Activated T-cell treated with anti-CD3 and anti-CD28 coated beads, Interleukin-2, amount 50 U/mL, for 72 hours (primary cell): ENCODE measurements around the gene ANTXRL. TPM values are rescaled to one million over a fixed set of nuclear protein-coding genes. Genes with fewer than 3 reads are reported as not detected.
A peak's percentile ranks its signal among the peaks of the same experiment; 100 is the strongest.
"Not testable (repeated sequence)": the region's sequence is repeated elsewhere in the genome, so short reads cannot be mapped to it uniquely, and the experiment has no call there.

Source experiments
- ATAC-seq, 2 donors: fragments of 150-1000 bp; cut with Tn5 transposase; replicated peaks in 1 of 2; 2 replicates each; pipeline ENCODE4 v1.10.0; 2021; ENCODE audit warnings: moderate library complexity in 2 of 2, mild to moderate bottlenecking in 1 of 2
- DNase-seq, 2 donors: peaks; one replicate each; pipeline ENCODE4 v3.0.0; 2021 to 2022; ENCODE audit warnings: mixed read lengths in 1 of 2
- H3K27ac Mint-ChIP-seq: one replicate; pipeline ENCODE4 v1.8.0; 2022; ENCODE audit warnings: mild to moderate bottlenecking, moderate library complexity, mixed read lengths
- H3K27me3 Mint-ChIP-seq: one replicate; pipeline ENCODE4 v1.8.0; 2022; ENCODE audit warnings: low read depth, mixed read lengths
- H3K36me3 Mint-ChIP-seq, 2 donors: one replicate each; pipeline ENCODE4 v1.8.0; 2022; ENCODE audit warnings: mixed read lengths in 2 of 2, mild to moderate bottlenecking in 1 of 2; ENCODE audit not compliant: insufficient read depth in 2 of 2
- H3K4me1 Mint-ChIP-seq: one replicate; pipeline ENCODE4 v1.8.0; 2022; ENCODE audit warnings: low read depth, mixed read lengths
- H3K4me3 Mint-ChIP-seq, 2 donors: one replicate each; pipeline ENCODE4 v1.8.0; 2022; ENCODE audit warnings: mild to moderate bottlenecking in 2 of 2, mixed read lengths in 2 of 2, moderate library complexity in 2 of 2
- H3K9me3 Mint-ChIP-seq, 2 donors: one replicate each; pipeline ENCODE4 v1.8.0; 2022; ENCODE audit warnings: mixed read lengths in 2 of 2
- total RNA-seq, 2 donors: library from RNA; stranded (reverse); gene quantifications; one replicate each; pipeline ENCODE4 v1.2.3, GENCODE V29; 2022

The ANTXRL gene
- total RNA-seq, 2 donors from 2014 or later: not detected

GRCh38 chr10:46263831-46264268 is 22.9 kb upstream of the ANTXRL start:
- no peaks in the 10 kb centered on the region for H3K36me3 Mint-ChIP-seq
- H3K4me1 Mint-ChIP-seq: peaks cover 22% of the 10 kb centered on the region
- no peak for ATAC-seq
- no peak overlapping the region for H3K27ac Mint-ChIP-seq
- no peak overlapping the region for H3K4me3 Mint-ChIP-seq
- no peak for DNase-seq
- no peaks in the 10 kb centered on the region for H3K27me3 Mint-ChIP-seq
- H3K9me3 Mint-ChIP-seq: no peaks in the 10 kb centered on the region

DNA sequence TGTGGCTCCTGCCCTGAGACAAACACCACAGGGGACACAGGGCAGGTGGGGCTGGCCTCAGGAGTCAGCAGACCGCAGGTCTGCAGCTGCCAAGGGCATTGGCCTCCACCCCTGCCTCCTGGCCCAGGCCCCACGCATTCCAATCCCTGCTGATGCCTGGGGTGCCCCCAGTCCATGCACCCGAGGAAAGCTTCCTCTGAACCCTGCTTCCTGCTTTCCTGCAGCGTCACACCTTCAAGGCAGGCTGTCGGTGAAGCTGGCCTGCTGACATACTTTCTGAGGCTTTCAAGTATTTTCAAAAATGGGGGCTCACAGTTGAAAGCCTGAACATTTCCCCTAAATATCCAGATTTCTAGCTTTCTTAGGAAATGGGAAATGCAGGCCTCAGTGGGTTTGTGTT is 22.5 kb upstream of the ANTXRL start:
- H3K27ac Mint-ChIP-seq: no peak overlapping the region
- H3K9me3 Mint-ChIP-seq: no peaks in the 10 kb centered on the region
- no peak overlapping the region for H3K4me3 Mint-ChIP-seq
- peaks cover 20% of the 10 kb centered on the region for H3K4me1 Mint-ChIP-seq
- ATAC-seq (no peak), DNase-seq (no peak)
- no peaks in the 10 kb centered on the region for H3K27me3 Mint-ChIP-seq
- H3K36me3 Mint-ChIP-seq: no peaks in the 10 kb centered on the region

GRCh38 chr10:46264737-46265368 is 21.9 kb upstream of the ANTXRL start:
- Mint-ChIP-seq H3K27me3 (no peaks in the 10 kb centered on the region), H3K4me3 (no peak overlapping the region), H3K4me1 (peaks cover 20% of the 10 kb centered on the region), H3K9me3 (no peaks in the 10 kb centered on the region), H3K27ac (peak overlapping the region; percentile 15), H3K36me3 (no peaks in the 10 kb centered on the region)
- DNase-seq (no peak), ATAC-seq (no peak)

GRCh38 chr10:46265566-46266305 is 21.1 kb upstream of the ANTXRL start:
- not testable (repeated sequence) for H3K36me3 Mint-ChIP-seq, H3K27ac Mint-ChIP-seq, ATAC-seq, H3K9me3 Mint-ChIP-seq, H3K27me3 Mint-ChIP-seq, DNase-seq
- Mint-ChIP-seq H3K4me3 (peak overlapping the region in 1 of 2 donors; percentile 22), H3K4me1 (peaks cover 18% of the 10 kb centered on the region)

DNA sequence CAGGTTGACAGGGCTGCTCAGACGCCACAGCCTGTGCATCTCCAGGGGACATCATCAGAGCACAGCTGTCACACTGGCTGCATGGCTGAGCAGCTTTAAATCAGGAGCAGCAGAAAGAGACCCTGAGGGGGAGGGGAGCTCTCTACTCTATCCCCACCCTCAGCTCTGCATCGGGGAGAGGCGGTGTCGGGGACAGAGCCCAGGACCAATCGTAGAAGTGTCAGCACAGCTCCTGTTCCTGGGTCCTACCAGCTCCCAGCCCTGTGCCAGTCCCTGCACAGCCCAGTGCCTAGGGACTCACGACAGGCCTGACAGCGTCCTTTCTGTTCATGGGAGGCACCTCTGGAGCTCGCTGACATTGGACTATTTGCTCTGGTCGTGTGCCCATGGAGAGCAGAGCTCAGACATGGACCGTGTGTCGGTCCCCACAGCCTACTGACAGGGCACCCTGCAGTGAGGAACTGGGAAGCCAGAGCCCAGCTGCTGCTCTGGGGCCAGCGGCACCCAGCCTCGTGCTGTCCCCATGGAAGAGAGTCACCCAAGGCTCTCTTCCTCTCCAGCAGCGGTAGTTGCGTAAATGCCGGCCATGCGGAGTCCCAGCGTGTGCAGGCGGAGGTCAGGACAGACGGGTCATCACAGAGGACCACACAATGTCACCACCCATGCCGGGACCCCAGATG is 20.4 kb upstream of the ANTXRL start:
- H3K4me1 Mint-ChIP-seq: peaks cover 15% of the 10 kb centered on the region
- no peaks in the 10 kb centered on the region for H3K36me3 Mint-ChIP-seq
- no peaks in the 10 kb centered on the region for H3K27me3 Mint-ChIP-seq
- H3K9me3 Mint-ChIP-seq: no peaks in the 10 kb centered on the region
- ATAC-seq: no peak
- peak overlapping the region in 1 of 2 donors; percentile 42 for H3K4me3 Mint-ChIP-seq
- no peak overlapping the region for H3K27ac Mint-ChIP-seq
- no peak for DNase-seq

DNA sequence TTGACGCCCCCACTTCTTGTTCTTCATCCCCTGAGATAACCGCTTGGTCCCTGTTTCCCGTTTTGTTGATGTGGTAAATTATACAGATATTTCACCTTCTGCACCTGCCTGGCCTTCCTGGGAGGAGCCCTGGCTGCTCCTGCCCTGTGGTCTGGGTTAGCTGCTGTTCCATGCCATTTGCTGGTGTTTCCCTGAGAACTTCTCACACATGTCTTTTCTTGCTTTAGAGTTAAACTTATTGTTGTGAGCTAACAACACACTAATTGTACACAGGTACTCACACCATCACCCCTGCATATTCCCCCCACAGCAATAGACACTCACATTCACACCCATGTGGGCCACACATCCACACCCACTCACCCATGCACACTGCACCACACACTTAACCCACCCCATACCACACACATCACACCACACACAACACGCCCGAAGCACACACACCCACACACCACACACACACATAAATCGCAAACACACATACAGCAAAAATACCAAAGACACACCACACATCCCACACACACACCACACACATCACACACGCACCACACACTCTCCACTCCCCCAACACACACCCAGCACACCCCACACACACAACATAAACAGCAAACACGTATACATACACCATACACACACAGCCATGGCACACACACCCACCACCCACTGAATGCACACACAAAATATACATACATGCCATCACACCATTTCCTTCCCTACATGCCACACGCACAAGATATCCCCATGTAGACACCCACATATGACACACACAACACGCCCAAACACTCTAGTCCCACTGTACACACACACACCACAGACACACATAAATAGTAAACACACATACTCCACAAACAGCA is 19.4 kb upstream of the ANTXRL start:
- Mint-ChIP-seq H3K27ac (no peak overlapping the region), H3K36me3 (no peaks in the 10 kb centered on the region), H3K4me3 (no peak overlapping the region), H3K27me3 (no peaks in the 10 kb centered on the region), H3K4me1 (peaks cover 22% of the 10 kb centered on the region), H3K9me3 (no peaks in the 10 kb centered on the region)
- no peak for DNase-seq
- no peak for ATAC-seq

DNA sequence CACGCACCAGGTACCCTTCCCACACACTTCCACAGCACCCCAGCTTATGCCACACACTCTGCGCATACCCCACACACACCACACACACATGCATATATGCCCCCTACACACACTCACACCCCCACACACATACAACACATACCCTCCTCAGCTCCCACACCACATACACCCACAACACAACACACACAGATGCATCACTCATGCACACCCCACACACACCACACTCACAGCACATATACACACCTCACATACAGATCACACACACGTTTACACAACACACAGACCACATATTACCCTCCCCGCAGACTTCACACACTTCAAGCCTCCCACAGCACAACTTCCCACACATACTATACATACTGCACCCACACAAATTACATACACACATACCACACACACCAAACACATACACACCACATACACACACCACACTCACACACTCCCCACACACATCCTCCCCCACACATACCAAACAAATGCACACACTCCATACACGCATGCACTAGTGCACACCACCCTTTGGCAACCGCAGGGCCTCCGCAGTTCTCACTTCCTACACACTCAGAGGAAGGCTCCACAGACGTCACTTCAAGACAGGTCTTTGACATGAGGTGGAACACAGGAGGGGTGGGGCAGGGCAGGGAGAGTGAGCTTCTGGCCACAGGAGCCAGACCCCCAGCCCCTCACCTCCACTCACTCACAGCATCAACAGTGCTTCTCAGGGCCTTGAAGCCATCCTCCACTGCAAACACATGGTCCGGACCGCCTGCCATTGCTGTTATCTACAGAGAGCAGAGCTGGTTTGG is 18.5 kb upstream of the ANTXRL start:
- H3K27ac Mint-ChIP-seq: no peak overlapping the region
- no peaks in the 10 kb centered on the region for H3K9me3 Mint-ChIP-seq
- ATAC-seq: peak; percentile 86 to 88
- peaks cover 28% of the 10 kb centered on the region for H3K4me1 Mint-ChIP-seq
- DNase-seq: peak; percentile 71
- no peaks in the 10 kb centered on the region for H3K36me3 Mint-ChIP-seq
- no peak overlapping the region for H3K4me3 Mint-ChIP-seq
- H3K27me3 Mint-ChIP-seq: no peaks in the 10 kb centered on the region

DNA sequence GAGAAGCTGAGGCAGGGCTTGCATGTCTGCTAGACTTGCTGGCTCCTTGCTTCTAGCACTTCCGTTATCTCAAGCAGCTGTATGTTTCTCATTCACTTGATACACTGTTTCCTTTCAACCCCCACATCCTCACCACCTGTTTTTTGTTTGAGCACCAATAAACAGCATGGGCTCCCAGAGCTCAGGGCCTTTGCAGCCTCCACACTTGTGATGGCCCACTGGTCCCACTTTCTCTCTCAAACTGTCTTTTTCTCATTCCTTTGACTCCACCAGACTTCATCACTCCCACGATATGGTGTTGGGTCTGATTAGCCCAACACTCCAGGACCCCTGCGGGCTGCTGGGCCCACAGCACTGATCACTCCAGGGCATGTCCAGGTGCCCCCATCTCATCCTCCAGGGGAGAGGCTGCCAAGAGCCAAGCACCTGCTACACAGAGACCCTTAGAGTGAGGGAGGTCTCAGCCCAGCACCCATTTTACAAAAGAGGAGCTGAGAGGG is 17.2 kb upstream of the ANTXRL start:
- not testable (repeated sequence) for ATAC-seq
- DNase-seq: peak; percentile 29 to 46

GRCh38 chr10:46270086-46270811 is 16.5 kb upstream of the ANTXRL start:
- ATAC-seq: no peak
- no peak overlapping the region for H3K4me3 Mint-ChIP-seq

More for the DNA sequence above, 17.2 kb upstream of the ANTXRL start:
- H3K36me3 Mint-ChIP-seq, H3K27me3 Mint-ChIP-seq, H3K9me3 Mint-ChIP-seq, H3K4me3 Mint-ChIP-seq: not testable (repeated sequence)
- peak overlapping the region; percentile 92 for H3K27ac Mint-ChIP-seq
- peaks cover 23% of the 10 kb centered on the region for H3K4me1 Mint-ChIP-seq

DNA sequence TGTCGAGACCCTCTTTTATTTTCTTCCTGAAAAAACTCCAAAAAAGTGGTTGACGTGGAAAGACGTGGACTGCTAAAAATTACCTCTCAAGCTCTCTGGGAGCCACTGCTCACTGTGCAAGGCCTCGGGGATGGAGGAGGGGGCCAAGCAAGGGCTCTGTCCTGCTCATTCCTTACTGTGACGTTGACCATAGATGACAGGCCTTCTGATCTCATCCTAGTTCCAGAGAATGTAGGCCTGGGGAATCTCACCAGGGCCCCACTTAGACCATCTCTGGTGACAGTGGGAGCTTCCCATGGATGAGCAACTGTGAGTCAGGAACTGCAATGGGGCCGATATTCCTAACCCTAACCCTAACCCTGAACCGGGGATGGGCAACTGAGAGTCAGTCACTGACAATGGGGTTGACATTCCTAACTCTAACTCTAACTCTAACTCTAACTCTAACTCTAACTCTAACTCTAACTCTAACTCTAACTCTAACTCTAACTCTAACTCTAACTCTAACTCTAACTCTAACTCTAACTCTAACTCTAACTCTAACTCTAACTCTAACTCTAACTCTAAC is 15.8 kb upstream of the ANTXRL start:
- H3K27ac Mint-ChIP-seq, H3K9me3 Mint-ChIP-seq: not testable (repeated sequence)

More at GRCh38 chr10:46270086-46270811, 16.5 kb upstream of the ANTXRL start:
- Mint-ChIP-seq H3K4me1 (peaks cover 16% of the 10 kb centered on the region), H3K27me3 (no peaks in the 10 kb centered on the region), H3K9me3 (no peaks in the 10 kb centered on the region), H3K27ac (peak overlapping the region; percentile 92), H3K36me3 (no peaks in the 10 kb centered on the region)
- no peak for DNase-seq

DNA sequence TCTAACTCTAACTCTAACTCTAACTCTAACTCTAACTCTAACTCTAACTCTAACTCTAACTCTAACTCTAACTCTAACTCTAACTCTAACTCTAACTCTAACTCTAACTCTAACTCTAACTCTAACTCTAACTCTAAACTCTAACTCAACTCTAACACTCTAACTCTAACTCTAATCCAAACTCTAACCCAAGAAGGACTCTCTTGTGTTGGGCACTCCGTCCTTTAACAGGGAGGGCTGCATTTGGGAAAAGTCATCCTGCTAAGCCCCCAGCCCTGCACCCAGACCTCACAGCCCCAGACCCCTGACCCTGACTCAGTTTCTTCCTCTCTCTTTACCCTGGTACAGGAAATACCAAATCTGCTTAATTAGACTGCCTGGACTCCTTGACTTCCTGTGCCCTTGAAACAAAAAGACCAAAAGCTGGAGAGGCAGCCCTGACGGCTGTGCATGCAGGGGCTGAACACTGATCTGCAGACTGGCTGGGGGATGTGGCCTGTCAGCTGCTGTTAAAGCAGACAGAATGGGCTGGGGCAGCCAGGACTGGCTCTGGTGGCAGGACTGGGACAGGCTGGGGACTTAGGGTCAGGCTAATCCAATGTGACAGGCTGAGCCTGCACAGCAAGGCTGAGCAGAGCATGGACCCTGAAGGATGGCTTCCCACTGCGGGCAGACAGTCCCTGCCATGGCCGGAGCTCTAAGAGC is 14.8 kb upstream of the ANTXRL start:
- ATAC-seq, H3K9me3 Mint-ChIP-seq, H3K27me3 Mint-ChIP-seq, H3K36me3 Mint-ChIP-seq, DNase-seq: not testable (repeated sequence)
- Mint-ChIP-seq H3K4me3 (peak overlapping the region in 1 of 2 donors; percentile 3), H3K27ac (peak overlapping the region; percentile 21), H3K4me1 (peaks cover 13% of the 10 kb centered on the region)

More for the DNA sequence above, 15.8 kb upstream of the ANTXRL start:
- DNase-seq, ATAC-seq, H3K36me3 Mint-ChIP-seq, H3K27me3 Mint-ChIP-seq: not testable (repeated sequence)
- peaks cover 13% of the 10 kb centered on the region for H3K4me1 Mint-ChIP-seq
- peak overlapping the region; percentile 12 to 30 for H3K4me3 Mint-ChIP-seq
